ENCODE results near the gene ABCB11. TPM values are rescaled to one million over a fixed set of nuclear protein-coding genes. Genes with fewer than 3 reads are reported as not detected.

The ABCB11 gene
- total and polyA plus RNA-seq, 9 of the 15 experiments (the other 6 are each of a cell fraction or from before 2014, with no cell fraction given), result 0.04 to 0.51 (median 0.10) TPM; not detected in 1

DNA sequence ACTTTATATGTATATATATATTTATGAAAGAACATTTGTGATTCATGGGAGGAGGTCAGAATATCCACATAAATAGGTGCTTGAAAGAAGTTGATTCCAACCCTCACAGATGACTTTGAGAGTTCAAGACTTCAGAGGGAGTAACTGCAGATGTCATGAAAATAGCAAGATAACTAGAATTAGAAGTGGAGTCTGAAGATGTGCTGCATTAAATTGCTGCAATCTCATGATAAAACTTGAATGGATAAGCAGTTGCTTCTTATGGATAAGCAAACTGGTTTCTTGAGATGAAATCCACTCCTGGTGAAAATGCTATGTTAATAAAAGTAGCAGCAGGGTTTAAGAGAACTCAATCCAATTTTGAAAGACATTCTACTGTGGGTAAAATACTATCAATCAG lies 89.8 kb downstream of the ABCB11 start (continued):
- no peak for TF ChIP-seq FOSL1 (tag; conservative IDR thresholded peaks at IDR 0.05)
- TF ChIP-seq ZNF445 (CRISPR knock-in tag; IDR thresholded peaks at IDR 0.05; ENCODE audit: low read depth), result no peak
- no peak for TF ChIP-seq ZNF134 (CRISPR knock-in tag; conservative IDR thresholded peaks at IDR 0.05)
- TF ChIP-seq, protein P1, sequence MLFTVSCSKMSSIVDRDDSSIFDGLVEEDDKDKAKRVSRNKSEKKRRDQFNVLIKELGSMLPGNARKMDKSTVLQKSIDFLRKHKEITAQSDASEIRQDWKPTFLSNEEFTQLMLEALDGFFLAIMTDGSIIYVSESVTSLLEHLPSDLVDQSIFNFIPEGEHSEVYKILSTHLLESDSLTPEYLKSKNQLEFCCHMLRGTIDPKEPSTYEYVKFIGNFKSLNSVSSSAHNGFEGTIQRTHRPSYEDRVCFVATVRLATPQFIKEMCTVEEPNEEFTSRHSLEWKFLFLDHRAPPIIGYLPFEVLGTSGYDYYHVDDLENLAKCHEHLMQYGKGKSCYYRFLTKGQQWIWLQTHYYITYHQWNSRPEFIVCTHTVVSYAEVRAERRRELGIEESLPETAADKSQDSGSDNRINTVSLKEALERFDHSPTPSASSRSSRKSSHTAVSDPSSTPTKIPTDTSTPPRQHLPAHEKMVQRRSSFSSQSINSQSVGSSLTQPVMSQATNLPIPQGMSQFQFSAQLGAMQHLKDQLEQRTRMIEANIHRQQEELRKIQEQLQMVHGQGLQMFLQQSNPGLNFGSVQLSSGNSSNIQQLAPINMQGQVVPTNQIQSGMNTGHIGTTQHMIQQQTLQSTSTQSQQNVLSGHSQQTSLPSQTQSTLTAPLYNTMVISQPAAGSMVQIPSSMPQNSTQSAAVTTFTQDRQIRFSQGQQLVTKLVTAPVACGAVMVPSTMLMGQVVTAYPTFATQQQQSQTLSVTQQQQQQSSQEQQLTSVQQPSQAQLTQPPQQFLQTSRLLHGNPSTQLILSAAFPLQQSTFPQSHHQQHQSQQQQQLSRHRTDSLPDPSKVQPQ (CRISPR knock-in tag; IDR thresholded peaks at IDR 0.05; ENCODE audit: borderline replicate concordance), result no peak
- TF ChIP-seq, protein P2, sequence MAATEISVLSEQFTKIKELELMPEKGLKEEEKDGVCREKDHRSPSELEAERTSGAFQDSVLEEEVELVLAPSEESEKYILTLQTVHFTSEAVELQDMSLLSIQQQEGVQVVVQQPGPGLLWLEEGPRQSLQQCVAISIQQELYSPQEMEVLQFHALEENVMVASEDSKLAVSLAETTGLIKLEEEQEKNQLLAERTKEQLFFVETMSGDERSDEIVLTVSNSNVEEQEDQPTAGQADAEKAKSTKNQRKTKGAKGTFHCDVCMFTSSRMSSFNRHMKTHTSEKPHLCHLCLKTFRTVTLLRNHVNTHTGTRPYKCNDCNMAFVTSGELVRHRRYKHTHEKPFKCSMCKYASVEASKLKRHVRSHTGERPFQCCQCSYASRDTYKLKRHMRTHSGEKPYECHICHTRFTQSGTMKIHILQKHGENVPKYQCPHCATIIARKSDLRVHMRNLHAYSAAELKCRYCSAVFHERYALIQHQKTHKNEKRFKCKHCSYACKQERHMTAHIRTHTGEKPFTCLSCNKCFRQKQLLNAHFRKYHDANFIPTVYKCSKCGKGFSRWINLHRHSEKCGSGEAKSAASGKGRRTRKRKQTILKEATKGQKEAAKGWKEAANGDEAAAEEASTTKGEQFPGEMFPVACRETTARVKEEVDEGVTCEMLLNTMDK (IDR thresholded peaks at IDR 0.05; ENCODE audit: borderline replicate concordance, insufficient read depth, low read depth, low read length, poor library complexity, severe bottlenecking), result no peak
- TF ChIP-seq CREB1 (IDR thresholded peaks at IDR 0.05), result peak; percentile 26; the same call in 1 of the 2 replicates
- no peak for TF ChIP-seq CREB1 (CRISPR knock-in tag; IDR thresholded peaks at IDR 0.05)
- TF ChIP-seq CHD7 (IDR thresholded peaks at IDR 0.05; ENCODE audit: low read depth, low read length), result no peak
- no peak for TF ChIP-seq ELF1 (tag; IDR thresholded peaks at IDR 0.05)
